ENCODE measurements around the gene ATG16L1.

The ATG16L1 gene

GRCh38 chr2:233225230-233226068 is 26.0 kb upstream of the ATG16L1 start:
- no peak for TF ChIP-seq CTCF (IDR thresholded peaks at IDR 0.05)
- Histone ChIP-seq H3K79me2 (no peaks in the 10 kb centered on the region), H3K27me3 (ENCODE audit: control insufficient read depth, insufficient read depth, low read length) (no peaks in the 10 kb centered on the region), H3K4me2 (ENCODE audit: low read length) (no peak overlapping the region), H3K9ac (no peak overlapping the region), H2AFZ (no peak overlapping the region), H3K27ac (no peak overlapping the region), H3K4me1 (no peaks in the 10 kb centered on the region), H3K36me3 (ENCODE audit: control insufficient read depth, insufficient read depth, low read length) (no peaks in the 10 kb centered on the region), H3K4me3 (ENCODE audit: low read depth, low read length) (no peak overlapping the region), H3K9me3 (ENCODE audit: control insufficient read depth, low read length) (no peaks in the 10 kb centered on the region)

GRCh38 chr2:233226511-233227031 is 24.9 kb upstream of the ATG16L1 start:
- Histone ChIP-seq H3K9ac (no peak overlapping the region), H3K27ac (no peak overlapping the region), H3K79me2 (no peaks in the 10 kb centered on the region), H3K36me3 (ENCODE audit: control insufficient read depth, insufficient read depth, low read length) (no peaks in the 10 kb centered on the region), H2AFZ (no peak overlapping the region), H3K4me1 (no peaks in the 10 kb centered on the region), H3K27me3 (ENCODE audit: control insufficient read depth, insufficient read depth, low read length) (no peaks in the 10 kb centered on the region), H3K4me2 (ENCODE audit: low read length) (no peak overlapping the region), H3K9me3 (ENCODE audit: control insufficient read depth, low read length) (no peaks in the 10 kb centered on the region), H3K4me3 (ENCODE audit: low read depth, low read length) (no peak overlapping the region)
- TF ChIP-seq CTCF (IDR thresholded peaks at IDR 0.05), result no peak

- TF ChIP-seq CTCF (IDR thresholded peaks at IDR 0.05), result no peak
These were observed 24.0 kb upstream of the ATG16L1 start for GRCh38 chr2:233227346-233227978.

GRCh38 chr2:233228376-233228775 is 23.1 kb upstream of the ATG16L1 start:
- no peaks in the 10 kb centered on the region for H3K27me3 ChIP-seq (ENCODE audit: control insufficient read depth, insufficient read depth, low read length)
- H3K4me3 ChIP-seq (ENCODE audit: low read depth, low read length), result no peak overlapping the region
- H3K36me3 ChIP-seq (ENCODE audit: control insufficient read depth, insufficient read depth, low read length), result no peaks in the 10 kb centered on the region

More at GRCh38 chr2:233227346-233227978, 24.0 kb upstream of the ATG16L1 start:
- Histone ChIP-seq H3K27me3 (ENCODE audit: control insufficient read depth, insufficient read depth, low read length) (no peaks in the 10 kb centered on the region), H3K4me2 (ENCODE audit: low read length) (no peak overlapping the region), H3K4me3 (ENCODE audit: low read depth, low read length) (no peak overlapping the region), H3K79me2 (no peaks in the 10 kb centered on the region), H3K9ac (no peak overlapping the region), H2AFZ (no peak overlapping the region), H3K4me1 (no peaks in the 10 kb centered on the region), H3K9me3 (ENCODE audit: control insufficient read depth, low read length) (no peaks in the 10 kb centered on the region), H3K36me3 (ENCODE audit: control insufficient read depth, insufficient read depth, low read length) (no peaks in the 10 kb centered on the region), H3K27ac (no peak overlapping the region)

More at GRCh38 chr2:233228376-233228775, 23.1 kb upstream of the ATG16L1 start:
- Histone ChIP-seq H3K9me3 (ENCODE audit: control insufficient read depth, low read length) (no peaks in the 10 kb centered on the region), H3K9ac (no peak overlapping the region), H2AFZ (no peak overlapping the region), H3K4me2 (ENCODE audit: low read length) (no peak overlapping the region), H3K79me2 (no peaks in the 10 kb centered on the region), H3K27ac (no peak overlapping the region), H3K4me1 (no peaks in the 10 kb centered on the region)
- TF ChIP-seq CTCF (IDR thresholded peaks at IDR 0.05), result no peak

Measured in parathyroid adenoma (tissue), 2 donors.